ENCODE measurements around the gene PPP4R3B.

Gene PPP4R3B

DNA sequence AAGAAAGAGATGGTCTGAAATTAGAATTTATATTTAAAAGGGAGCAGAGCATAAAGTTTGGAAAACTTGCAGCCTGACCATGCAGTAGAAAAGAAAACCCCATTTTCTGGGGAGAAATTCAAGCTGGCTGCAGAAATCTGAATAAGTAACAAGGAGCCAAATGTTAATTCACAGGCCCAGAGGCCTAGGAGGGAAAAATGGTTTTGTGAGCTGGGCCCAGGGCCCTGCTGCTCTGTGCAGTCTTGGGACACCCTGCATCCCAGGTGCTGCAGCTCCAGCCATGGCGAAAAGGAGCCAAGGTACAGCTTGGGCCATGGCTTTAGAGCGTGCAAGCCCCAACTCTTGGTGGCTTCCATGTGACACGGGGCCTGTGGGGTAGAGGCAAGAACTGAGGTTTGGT lies 56.6 kb downstream of the PPP4R3B start:
- H3K36me3 ChIP-seq (ENCODE audit: low read length): peaks cover 62% of the 10 kb centered on the region
- H3K27me3 ChIP-seq (ENCODE audit: low read length): no peaks in the 10 kb centered on the region
- no peaks in the 10 kb centered on the region for H3K9me2 ChIP-seq (replicated peaks; ENCODE audit: insufficient read depth, low read length)
- no peak for TF ChIP-seq EZH2phosphoT487 (conservative IDR thresholded peaks at IDR 0.05; ENCODE audit: low read length)
- TF ChIP-seq, protein P1, sequence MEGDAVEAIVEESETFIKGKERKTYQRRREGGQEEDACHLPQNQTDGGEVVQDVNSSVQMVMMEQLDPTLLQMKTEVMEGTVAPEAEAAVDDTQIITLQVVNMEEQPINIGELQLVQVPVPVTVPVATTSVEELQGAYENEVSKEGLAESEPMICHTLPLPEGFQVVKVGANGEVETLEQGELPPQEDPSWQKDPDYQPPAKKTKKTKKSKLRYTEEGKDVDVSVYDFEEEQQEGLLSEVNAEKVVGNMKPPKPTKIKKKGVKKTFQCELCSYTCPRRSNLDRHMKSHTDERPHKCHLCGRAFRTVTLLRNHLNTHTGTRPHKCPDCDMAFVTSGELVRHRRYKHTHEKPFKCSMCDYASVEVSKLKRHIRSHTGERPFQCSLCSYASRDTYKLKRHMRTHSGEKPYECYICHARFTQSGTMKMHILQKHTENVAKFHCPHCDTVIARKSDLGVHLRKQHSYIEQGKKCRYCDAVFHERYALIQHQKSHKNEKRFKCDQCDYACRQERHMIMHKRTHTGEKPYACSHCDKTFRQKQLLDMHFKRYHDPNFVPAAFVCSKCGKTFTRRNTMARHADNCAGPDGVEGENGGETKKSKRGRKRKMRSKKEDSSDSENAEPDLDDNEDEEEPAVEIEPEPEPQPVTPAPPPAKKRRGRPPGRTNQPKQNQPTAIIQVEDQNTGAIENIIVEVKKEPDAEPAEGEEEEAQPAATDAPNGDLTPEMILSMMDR (IDR thresholded peaks at IDR 0.05; ENCODE audit: insufficient read depth, low read length, poor library complexity, severe bottlenecking): no peak
- no peak overlapping the region for H3K4me3 ChIP-seq (ENCODE audit: insufficient read depth, low read length, poor library complexity, severe bottlenecking)
- no peak overlapping the region for H3K9ac ChIP-seq (ENCODE audit: low read length)
- H3K4me2 ChIP-seq (ENCODE audit: low read depth, low read length, poor library complexity, severe bottlenecking): no peak overlapping the region
- H4K20me1 ChIP-seq (ENCODE audit: low read depth, low read length): no peaks in the 10 kb centered on the region
- H2AFZ ChIP-seq (ENCODE audit: low read depth, low read length, severe bottlenecking): no peak overlapping the region
- H3K79me2 ChIP-seq (ENCODE audit: insufficient read depth, low read length): no peaks in the 10 kb centered on the region
- 0 out of 2 replicates have a peak, but pooled peaks cover 2% of the 10 kb centered on the region for H3F3A ChIP-seq (ENCODE audit: insufficient read depth)
- H3K27ac ChIP-seq (ENCODE audit: low read depth, low read length): no peak overlapping the region
- no peaks in the 10 kb centered on the region for H3K9me3 ChIP-seq (ENCODE audit: insufficient read depth, low read length)

DNA sequence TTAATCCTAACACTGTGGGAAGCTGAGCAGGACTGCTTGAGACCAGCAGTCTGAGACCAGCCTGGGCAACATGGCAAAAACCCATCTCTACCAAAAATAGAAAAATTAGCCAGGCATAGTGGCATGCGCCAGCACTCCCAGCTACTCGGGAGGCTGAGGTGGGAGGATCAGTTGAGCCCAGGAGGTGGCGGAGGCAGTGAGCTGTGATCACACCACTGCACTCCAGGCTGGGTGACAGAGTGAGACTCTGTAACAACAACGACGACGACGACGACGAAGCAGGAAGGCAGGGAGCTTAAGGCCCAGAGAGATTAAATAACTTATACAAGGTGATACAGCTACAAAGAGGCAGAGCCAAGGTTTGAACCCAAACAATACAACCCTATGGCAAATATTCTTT lies 60.6 kb downstream of the PPP4R3B start:
- Histone ChIP-seq H3K9me3 (ENCODE audit: insufficient read depth, low read length) (no peaks in the 10 kb centered on the region), H4K20me1 (ENCODE audit: low read depth, low read length) (no peaks in the 10 kb centered on the region), H3F3A (ENCODE audit: insufficient read depth) (no peaks in the 10 kb centered on the region; the same call in 1 of the 2 replicates), H2AFZ (ENCODE audit: low read depth, low read length, severe bottlenecking) (no peak overlapping the region), H3K9ac (ENCODE audit: low read length) (no peak overlapping the region), H3K36me3 (ENCODE audit: low read length) (peaks cover 39% of the 10 kb centered on the region), H3K27ac (ENCODE audit: low read depth, low read length) (no peak overlapping the region), H3K4me3 (ENCODE audit: insufficient read depth, low read length, poor library complexity, severe bottlenecking) (no peak overlapping the region), H3K4me2 (ENCODE audit: low read depth, low read length, poor library complexity, severe bottlenecking) (no peak overlapping the region), H3K9me2 (replicated peaks; ENCODE audit: insufficient read depth, low read length) (no peaks in the 10 kb centered on the region), H3K27me3 (ENCODE audit: low read length) (no peaks in the 10 kb centered on the region), H3K79me2 (ENCODE audit: insufficient read depth, low read length) (no peaks in the 10 kb centered on the region)
- no peak for TF ChIP-seq EZH2phosphoT487 (conservative IDR thresholded peaks at IDR 0.05; ENCODE audit: low read length)
- TF ChIP-seq, protein P1 (IDR thresholded peaks at IDR 0.05; ENCODE audit: insufficient read depth, low read length, poor library complexity, severe bottlenecking): no peak

- Histone ChIP-seq H3K4me3 (ENCODE audit: insufficient read depth, low read length, poor library complexity, severe bottlenecking) (no peak overlapping the region), H3F3A (ENCODE audit: insufficient read depth) (no peaks in the 10 kb centered on the region; the same call in 1 of the 2 replicates), H3K9ac (ENCODE audit: low read length) (no peak overlapping the region), H2AFZ (ENCODE audit: low read depth, low read length, severe bottlenecking) (no peak overlapping the region), H3K9me3 (ENCODE audit: insufficient read depth, low read length) (no peaks in the 10 kb centered on the region), H3K27me3 (ENCODE audit: low read length) (no peaks in the 10 kb centered on the region), H3K4me2 (ENCODE audit: low read depth, low read length, poor library complexity, severe bottlenecking) (no peak overlapping the region), H3K36me3 (ENCODE audit: low read length) (peaks cover 31% of the 10 kb centered on the region), H3K27ac (ENCODE audit: low read depth, low read length) (no peak overlapping the region), H4K20me1 (ENCODE audit: low read depth, low read length) (no peaks in the 10 kb centered on the region), H3K9me2 (replicated peaks; ENCODE audit: insufficient read depth, low read length) (no peaks in the 10 kb centered on the region), H3K79me2 (ENCODE audit: insufficient read depth, low read length) (no peaks in the 10 kb centered on the region)
- TF ChIP-seq, protein P1 (IDR thresholded peaks at IDR 0.05; ENCODE audit: insufficient read depth, low read length, poor library complexity, severe bottlenecking): no peak
- TF ChIP-seq EZH2phosphoT487 (conservative IDR thresholded peaks at IDR 0.05; ENCODE audit: low read length): no peak
Observed at GRCh38 chr2:55555977-55556376, 61.4 kb downstream of the PPP4R3B start.

Data from SU-DHL-6 (cell line).